Measurements from ENCODE around the gene PTPRG. TPM values are rescaled to one million over a fixed set of nuclear protein-coding genes. Genes with fewer than 3 reads are reported as not detected.

PTPRG gene
- total and polyA plus RNA-seq, 4 donors, result 3.6 to 35.6 (median 8.1) TPM

GRCh38 chr3:61866961-61867461 is 305.6 kb downstream of the PTPRG start:
- TF ChIP-seq HNF4G (IDR thresholded peaks at IDR 0.05) (no peak), GABPA (IDR thresholded peaks at IDR 0.05 in 1 of 2, conservative IDR thresholded peaks at IDR 0.05 in 1 of 2) (no peak), FOXA1 (IDR thresholded peaks at IDR 0.05) (no peak), JUND (IDR thresholded peaks at IDR 0.05) (no peak), RXRA (IDR thresholded peaks at IDR 0.05) (no peak), YY1 (IDR thresholded peaks at IDR 0.05) (no peak), HNF4A (conservative IDR thresholded peaks at IDR 0.05) (no peak), SP1 (IDR thresholded peaks at IDR 0.05) (no peak), EGR1 (IDR thresholded peaks at IDR 0.05; ENCODE audit: low read depth in 2 of 2) (no peak), NR2F2 (IDR thresholded peaks at IDR 0.05) (no peak), TAF1 (conservative IDR thresholded peaks at IDR 0.05) (no peak), REST (IDR thresholded peaks at IDR 0.05) (no peak), CTCF (IDR thresholded peaks at IDR 0.05; ENCODE audit: low read depth, low read length, missing input control) (no peak), FOXA2 (IDR thresholded peaks at IDR 0.05) (no peak), RAD21 (IDR thresholded peaks at IDR 0.05) (no peak), ZBTB33 (IDR thresholded peaks at IDR 0.05) (no peak), ATF3 (IDR thresholded peaks at IDR 0.05) (no peak), MAX (IDR thresholded peaks at IDR 0.05) (no peak)
- H3K4me3 ChIP-seq (ENCODE audit: low read depth in 1 of 3, low read length in 3 of 3), result no peak overlapping the region
- H3K36me3 ChIP-seq (ENCODE audit: control insufficient read depth in 4 of 4, insufficient read depth in 3 of 4, low read depth in 1 of 4, low read length in 3 of 4), result no peaks in the 10 kb centered on the region
- no peak overlapping the region for H3K27ac ChIP-seq (ENCODE audit: low read depth in 1 of 2, low read length in 2 of 2)
- no peak overlapping the region for H3K9ac ChIP-seq (ENCODE audit: low read depth in 1 of 2, low read length in 2 of 2)
- no peak for DNase-seq (ENCODE audit: low spot score)
- peaks cover 0 to 6% (median 0%) of the 10 kb centered on the region in 4 donors for H3K4me1 ChIP-seq (ENCODE audit: control insufficient read depth in 4 of 4, insufficient read depth in 4 of 4, low read length in 3 of 4)
- 93% methylated on average over 7 of the region's 7 CpGs for WGBS
- no peaks in the 10 kb centered on the region for H3K27me3 ChIP-seq (ENCODE audit: control insufficient read depth in 4 of 4, insufficient read depth in 4 of 4, low read length in 3 of 4)
- H3K9me3 ChIP-seq (ENCODE audit: control insufficient read depth in 4 of 4, low read length in 3 of 4), result no peaks in the 10 kb centered on the region

All from liver (tissue), 9 donors.